HG02763 (cell line): ENCODE measurements around the gene MFAP1.
A peak's percentile ranks its signal among the peaks of the same experiment; 100 is the strongest.

ENCODE experiments used
- ATAC-seq: cut with Tn5 transposase; IDR thresholded peaks from one replicate; pipeline ENCODE4 v1.9.1; 2021; ENCODE audit warnings: mild to moderate bottlenecking, moderate library complexity; ENCODE audit not compliant: unreplicated experiment

MFAP1 gene

GRCh38 chr15:43776718-43777266 is 47.7 kb downstream of the MFAP1 start, which contains the start of gene ELL3:
Gene ELL3 (minus strand): TSS chr15:43776966. CDS start chr15:43776901, 65 bp downstream.
- ATAC-seq: peak; percentile 38

- peak; percentile 60 for ATAC-seq
These were observed 48.3 kb downstream of the MFAP1 start for GRCh38 chr15:43776101-43776717.

- ATAC-seq: no peak
These were observed 49.0 kb downstream of the MFAP1 start for GRCh38 chr15:43775411-43775965.

GRCh38 chr15:43774062-43774461 is 50.4 kb downstream of the MFAP1 start:
- ATAC-seq: no peak

- no peak for ATAC-seq
These were observed 51.9 kb downstream of the MFAP1 start for GRCh38 chr15:43772624-43773023.

GRCh38 chr15:43771816-43772215 is 52.7 kb downstream of the MFAP1 start:
- no peak for ATAC-seq

- no peak for ATAC-seq
These were observed 54.8 kb downstream of the MFAP1 start for GRCh38 chr15:43769584-43770228.

GRCh38 chr15:43763819-43764446 is 60.6 kb downstream of the MFAP1 start:
- no peak for ATAC-seq

GRCh38 chr15:43762824-43763223 is 61.7 kb downstream of the MFAP1 start:
- no peak for ATAC-seq
